ENCODE data around the gene RGR.

The RGR gene

DNA sequence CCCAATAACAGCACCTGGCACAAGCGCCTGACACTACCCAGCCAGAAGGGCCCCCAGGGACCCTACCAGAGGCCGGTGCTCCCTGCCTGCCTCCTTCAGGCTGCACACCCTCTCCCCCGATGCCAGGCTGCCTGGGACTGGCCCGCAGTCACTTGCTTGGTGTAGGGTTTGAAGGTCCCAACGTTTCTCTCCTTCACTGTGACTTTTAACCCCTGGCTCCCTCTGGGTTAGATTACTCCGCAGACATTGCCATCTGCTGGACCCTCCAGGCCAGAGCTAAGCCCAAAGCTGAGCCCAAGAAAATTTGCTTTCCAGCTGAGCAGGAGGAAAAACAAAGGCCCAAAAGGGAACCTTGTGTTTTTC lies 43.6 kb upstream of the RGR start:
- TF ChIP-seq, protein P1, sequence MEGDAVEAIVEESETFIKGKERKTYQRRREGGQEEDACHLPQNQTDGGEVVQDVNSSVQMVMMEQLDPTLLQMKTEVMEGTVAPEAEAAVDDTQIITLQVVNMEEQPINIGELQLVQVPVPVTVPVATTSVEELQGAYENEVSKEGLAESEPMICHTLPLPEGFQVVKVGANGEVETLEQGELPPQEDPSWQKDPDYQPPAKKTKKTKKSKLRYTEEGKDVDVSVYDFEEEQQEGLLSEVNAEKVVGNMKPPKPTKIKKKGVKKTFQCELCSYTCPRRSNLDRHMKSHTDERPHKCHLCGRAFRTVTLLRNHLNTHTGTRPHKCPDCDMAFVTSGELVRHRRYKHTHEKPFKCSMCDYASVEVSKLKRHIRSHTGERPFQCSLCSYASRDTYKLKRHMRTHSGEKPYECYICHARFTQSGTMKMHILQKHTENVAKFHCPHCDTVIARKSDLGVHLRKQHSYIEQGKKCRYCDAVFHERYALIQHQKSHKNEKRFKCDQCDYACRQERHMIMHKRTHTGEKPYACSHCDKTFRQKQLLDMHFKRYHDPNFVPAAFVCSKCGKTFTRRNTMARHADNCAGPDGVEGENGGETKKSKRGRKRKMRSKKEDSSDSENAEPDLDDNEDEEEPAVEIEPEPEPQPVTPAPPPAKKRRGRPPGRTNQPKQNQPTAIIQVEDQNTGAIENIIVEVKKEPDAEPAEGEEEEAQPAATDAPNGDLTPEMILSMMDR (conservative IDR thresholded peaks at IDR 0.05; ENCODE audit: control insufficient read depth, insufficient read depth, low read depth, low read length) = no peak
- H3K4me3 ChIP-seq (ENCODE audit: control insufficient read depth, low read depth, low read length) = no peak overlapping the region
- no peak for DNase-seq (ENCODE audit: low read depth)

DNA sequence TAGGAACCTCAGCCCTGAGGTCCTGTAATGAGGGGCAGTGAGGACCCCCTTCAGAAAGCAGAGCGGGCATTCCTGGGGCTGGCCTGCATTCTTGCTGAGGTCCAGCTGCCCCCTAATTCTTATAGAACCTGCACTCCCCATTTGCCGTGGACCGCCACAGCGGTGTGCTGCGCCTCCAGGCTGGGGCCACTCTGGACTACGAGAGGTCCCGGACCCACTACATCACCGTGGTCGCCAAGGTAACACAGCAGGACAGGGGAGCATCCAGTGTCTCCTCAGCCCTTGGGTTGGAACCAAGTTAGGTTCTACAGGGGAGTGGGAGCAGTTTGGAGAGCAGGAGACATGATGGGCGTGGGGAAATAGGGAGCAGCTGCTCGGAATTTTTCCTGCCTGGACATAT lies 43.2 kb upstream of the RGR start:
- TF ChIP-seq, protein P1 (conservative IDR thresholded peaks at IDR 0.05; ENCODE audit: control insufficient read depth, insufficient read depth, low read depth, low read length) = no peak
- no peak for DNase-seq (ENCODE audit: low read depth)

DNA sequence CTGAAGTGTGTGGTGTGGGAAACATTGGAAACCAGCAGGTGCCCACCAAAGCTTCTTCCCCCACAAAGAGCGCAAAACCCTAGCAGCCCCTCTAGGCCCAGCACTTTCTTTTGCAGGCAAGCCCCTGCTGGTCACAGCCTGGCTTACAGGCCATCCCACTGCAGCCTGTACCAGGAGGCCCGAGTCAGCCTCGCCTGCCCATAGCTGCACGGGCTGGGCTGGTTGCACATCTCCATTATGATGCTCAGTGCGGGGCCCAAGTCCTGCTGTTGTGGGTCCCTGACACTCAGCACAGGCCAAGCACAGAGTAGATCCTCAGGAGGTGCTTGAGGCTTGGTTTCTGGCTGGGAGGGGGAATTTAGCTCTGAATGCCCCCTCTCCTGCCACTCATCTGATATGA lies 42.5 kb upstream of the RGR start:
- TF ChIP-seq, protein P1 (conservative IDR thresholded peaks at IDR 0.05; ENCODE audit: control insufficient read depth, insufficient read depth, low read depth, low read length) = no peak
- H3K4me3 ChIP-seq (ENCODE audit: control insufficient read depth, low read depth, low read length) = no peak overlapping the region
- DNase-seq (ENCODE audit: low read depth) = no peak

More for the DNA sequence above, 43.2 kb upstream of the RGR start:
- H3K4me3 ChIP-seq (ENCODE audit: control insufficient read depth, low read depth, low read length) = no peak overlapping the region

- H3K4me3 ChIP-seq (ENCODE audit: control insufficient read depth, low read depth, low read length) = no peak overlapping the region
- TF ChIP-seq, protein P1 (conservative IDR thresholded peaks at IDR 0.05; ENCODE audit: control insufficient read depth, insufficient read depth, low read depth, low read length) = peak; percentile 36
- DNase-seq (ENCODE audit: low read depth) = no peak
These were observed 40.7 kb upstream of the RGR start for GRCh38 chr10:84204122-84204521.

DNA sequence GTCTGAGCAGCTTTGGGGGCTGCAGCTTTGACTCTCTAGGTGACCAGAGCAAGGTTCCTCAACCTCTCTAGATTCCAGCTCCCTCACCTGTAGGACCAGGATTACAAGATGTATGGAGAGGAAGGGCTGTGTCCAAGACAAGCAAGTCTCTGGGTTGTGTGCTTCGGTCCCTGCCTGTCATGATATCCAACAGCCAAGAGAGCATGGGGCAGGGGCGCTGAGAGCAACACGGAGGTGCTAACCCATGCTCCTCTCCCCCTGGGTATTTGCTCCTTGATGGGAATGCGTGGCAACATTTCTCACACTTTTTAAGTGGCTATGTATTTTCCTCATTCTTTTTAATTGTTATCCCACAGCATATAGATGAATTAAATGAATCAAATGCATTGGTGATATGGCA lies 40.2 kb upstream of the RGR start:
- TF ChIP-seq, protein P1 (conservative IDR thresholded peaks at IDR 0.05; ENCODE audit: control insufficient read depth, insufficient read depth, low read depth, low read length) = no peak
- DNase-seq (ENCODE audit: low read depth) = no peak
- H3K4me3 ChIP-seq (ENCODE audit: control insufficient read depth, low read depth, low read length) = no peak overlapping the region

DNA sequence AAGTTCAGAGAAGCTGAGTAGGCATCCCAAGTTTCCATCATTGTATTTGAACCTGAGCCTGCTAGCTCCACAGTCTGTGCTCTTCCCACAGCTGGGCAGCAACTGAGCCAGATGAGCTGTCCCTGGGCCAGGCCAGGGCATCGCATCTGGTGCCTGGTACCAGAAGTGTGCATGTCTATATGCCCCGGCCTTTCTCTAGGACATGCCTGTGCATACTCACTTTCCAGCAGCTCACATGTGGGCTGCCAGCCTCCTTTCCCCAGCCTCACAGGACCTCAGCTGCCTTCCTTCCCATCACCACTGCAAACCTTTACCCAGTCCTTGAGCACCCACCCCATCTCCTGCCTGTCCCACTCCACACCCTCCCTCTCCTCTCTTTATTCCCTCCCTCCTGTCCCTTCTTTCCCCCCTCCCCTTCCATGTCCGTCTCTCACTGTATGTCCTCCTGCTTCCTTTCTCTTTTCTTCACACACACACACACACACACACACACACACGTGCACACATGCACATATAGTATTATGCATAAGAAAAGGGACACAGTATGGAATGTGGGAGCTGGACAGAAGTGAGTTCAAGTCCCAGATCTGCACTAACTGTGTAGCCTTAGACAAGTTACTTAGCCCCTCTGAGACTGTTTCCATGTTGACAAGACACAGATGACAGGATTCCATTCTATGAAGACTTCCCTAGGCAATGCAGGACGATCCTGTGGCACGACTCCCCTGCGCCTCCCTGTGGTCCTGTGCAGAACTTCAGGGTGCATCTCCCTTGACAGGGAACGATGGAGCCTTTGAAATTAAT lies 39.6 kb upstream of the RGR start:
- TF ChIP-seq, protein P1 (conservative IDR thresholded peaks at IDR 0.05; ENCODE audit: control insufficient read depth, insufficient read depth, low read depth, low read length) = peak; percentile 82
- peak; percentile 49 for DNase-seq (ENCODE audit: low read depth)
- H3K4me3 ChIP-seq (ENCODE audit: control insufficient read depth, low read depth, low read length) = no peak overlapping the region

Measured in fibroblast of mammary gland (primary cell).